Body of pancreas (tissue), 4 donors: ENCODE data around the gene IGSF21.

Source experiments
- CTCF ChIP-seq, 7 experiments: fragments of 450-650 bp in 4 of 7; fragments of 200-600 bp in 3 of 7; sonication (generic) in 3 of 7; IDR thresholded peaks; one replicate each; pipeline ENCODE4 v1.5.1; 2016 to 2019; ENCODE audit warnings: antibody characterized with exemption in 7 of 7
- POLR2A ChIP-seq, 3 donors: fragments of 450-650 bp; IDR thresholded peaks; one replicate each; pipeline ENCODE4 v1.6.1; 2016; ENCODE audit warnings: antibody characterized with exemption in 3 of 3, mild to moderate bottlenecking in 2 of 3

GRCh38 chr1:18337757-18338156 lies 230.2 kb downstream of the IGSF21 start:
- TF ChIP-seq CTCF (IDR thresholded peaks at IDR 0.05), result no peak
- TF ChIP-seq POLR2A (IDR thresholded peaks at IDR 0.05), result no peak
